ENCODE results near the gene NQO1.
"Not testable (repeated sequence)": the region's sequence is repeated elsewhere in the genome, so short reads cannot be mapped to it uniquely, and the experiment has no call there.

NQO1 gene

GRCh38 chr16:69741951-69742904 is 15.9 kb upstream of the NQO1 start:
- no peak for DNase-seq

GRCh38 chr16:69741519-69741918 is 15.2 kb upstream of the NQO1 start:
- no peak for DNase-seq

- DNase-seq = no peak
These were observed 5.7 kb upstream of the NQO1 start for GRCh38 chr16:69732101-69732500.

GRCh38 chr16:69731280-69731679 is 4.9 kb upstream of the NQO1 start:
- not testable (repeated sequence) for DNase-seq

- DNase-seq = not testable (repeated sequence)
These were observed 2.7 kb upstream of the NQO1 start for GRCh38 chr16:69729030-69729429.

GRCh38 chr16:69727916-69728270 is 1.5 kb upstream of the NQO1 start:
- peak in 2 of 3 experiments; percentile 45 to 68 for DNase-seq

- DNase-seq = peak in 2 of 3 experiments; percentile 16 to 48
These were observed 664 bp downstream of the NQO1 start for GRCh38 chr16:69725480-69726312.

GRCh38 chr16:69724981-69725479 is 1.3 kb downstream of the NQO1 start:
- DNase-seq = no peak

- DNase-seq = no peak
These were observed 1.9 kb downstream of the NQO1 start for GRCh38 chr16:69724414-69724873.

- DNase-seq = no peak
These were observed 4.9 kb downstream of the NQO1 start for GRCh38 chr16:69721441-69721957.

- DNase-seq = no peak
These were observed 5.4 kb downstream of the NQO1 start for GRCh38 chr16:69720822-69721430.

GRCh38 chr16:69718111-69718764 is 8.1 kb downstream of the NQO1 start:
- DNase-seq = no peak

GRCh38 chr16:69717066-69717465 is 9.3 kb downstream of the NQO1 start:
- no peak for DNase-seq

- no peak for DNase-seq
These were observed 13.3 kb downstream of the NQO1 start for GRCh38 chr16:69712914-69713581.

- no peak for DNase-seq
These were observed 14.1 kb downstream of the NQO1 start for GRCh38 chr16:69712277-69712676.

- no peak for DNase-seq
These were observed 15.1 kb downstream of the NQO1 start for GRCh38 chr16:69711115-69711740.

GRCh38 chr16:69709456-69710084 is 16.8 kb downstream of the NQO1 start:
- DNase-seq = peak; percentile 15 to 81 (median 47)

GRCh38 chr16:69707920-69708683 is 18.3 kb downstream of the NQO1 start:
- DNase-seq = no peak

- no peak for DNase-seq
These were observed 19.4 kb downstream of the NQO1 start for GRCh38 chr16:69706975-69707340.

Measured in NCI-H1417 (cell line).